ENCODE results near the gene DFFA. TPM values are rescaled to one million over a fixed set of nuclear protein-coding genes. Genes with fewer than 3 reads are reported as not detected.

Gene DFFA
- total and polyA plus RNA-seq, 7 donors, result 9.6 to 24.6 (median 19.3) TPM

- TF ChIP-seq POLR2A (IDR thresholded peaks at IDR 0.05) (no peak), EP300 (IDR thresholded peaks at IDR 0.05) (no peak), POLR2AphosphoS5 (IDR thresholded peaks at IDR 0.05) (no peak), CTCF (IDR thresholded peaks at IDR 0.05) (no peak)
- intact Hi-C loops (cut with DNase I), result no loop called here
- 86 to 88% methylated on average over 21 of the region's 21 CpGs for WGBS, 2 donors
Observed at GRCh38 chr1:10450156-10450814, 22.0 kb downstream of the DFFA start.

GRCh38 chr1:10449751-10450150 lies 22.6 kb downstream of the DFFA start, which contains the start of gene CORT:
TSS of gene CORT (plus strand) at chr1:10450031. CDS start at chr1:10450224, 193 bp downstream.
- intact Hi-C loops (cut with DNase I), result no loop called here
- peaks cover 0 to 12% (median 3%) of the 10 kb centered on the region in 4 donors for H3K4me1 ChIP-seq
- no peak for DNase-seq
- no peaks in the 10 kb centered on the region for H3K36me3 ChIP-seq
- no peak within 1 kb of the TSS for H3K4me3 ChIP-seq
- peaks cover 0 to 32% (median 14%) of the 10 kb centered on the region in 3 donors for H3K27me3 ChIP-seq
- no peaks in the 10 kb centered on the region for H3K9me3 ChIP-seq
- TF ChIP-seq CTCF (IDR thresholded peaks at IDR 0.05), result no peak
- TF ChIP-seq POLR2A (IDR thresholded peaks at IDR 0.05), result no peak
- TF ChIP-seq POLR2AphosphoS5 (IDR thresholded peaks at IDR 0.05), result no peak
- TF ChIP-seq EP300 (IDR thresholded peaks at IDR 0.05), result no peak
- WGBS, 2 donors, result 89 to 93% methylated on average over 10 of the region's 10 CpGs
- H3K27ac ChIP-seq, result no peak within 1 kb of the TSS

More at GRCh38 chr1:10450156-10450814, 22.0 kb downstream of the DFFA start:
- Histone ChIP-seq H3K4me1 (peaks cover 0 to 12% (median 3%) of the 10 kb centered on the region in 4 donors), H3K9me3 (no peaks in the 10 kb centered on the region), H3K36me3 (no peaks in the 10 kb centered on the region), H3K27me3 (peaks cover 0 to 32% (median 14%) of the 10 kb centered on the region in 3 donors), H3K4me3 (no peak overlapping the region), H3K27ac (no peak overlapping the region)
- DNase-seq, result no peak

- H3K27me3 ChIP-seq, result peaks cover 0 to 32% (median 14%) of the 10 kb centered on the region in 3 donors
- 95 to 97% methylated on average over 7 of the region's 7 CpGs for WGBS, 2 donors
Observed at GRCh38 chr1:10446790-10447422, 25.4 kb downstream of the DFFA start.

GRCh38 chr1:10444795-10445397 lies 27.4 kb downstream of the DFFA start:
- H3K36me3 ChIP-seq, result no peaks in the 10 kb centered on the region
- H3K9me3 ChIP-seq, result no peaks in the 10 kb centered on the region
- no peak overlapping the region for H3K4me3 ChIP-seq
- H3K4me1 ChIP-seq, result no peaks in the 10 kb centered on the region
- H3K27ac ChIP-seq, result no peak overlapping the region
- no peak for DNase-seq
- TF ChIP-seq EP300 (IDR thresholded peaks at IDR 0.05) (no peak), POLR2A (IDR thresholded peaks at IDR 0.05) (no peak), POLR2AphosphoS5 (IDR thresholded peaks at IDR 0.05) (no peak), CTCF (IDR thresholded peaks at IDR 0.05) (no peak)
- 90 to 91% methylated on average over 7 of the region's 7 CpGs for WGBS, 2 donors
- intact Hi-C loops (cut with DNase I), result no loop called here
- peaks cover 0 to 14% (median 8%) of the 10 kb centered on the region in 3 donors for H3K27me3 ChIP-seq

More at GRCh38 chr1:10446790-10447422, 25.4 kb downstream of the DFFA start:
- Histone ChIP-seq H3K4me3 (no peak overlapping the region), H3K27ac (no peak overlapping the region), H3K4me1 (peaks cover 0 to 12% (median 3%) of the 10 kb centered on the region in 4 donors), H3K36me3 (no peaks in the 10 kb centered on the region), H3K9me3 (no peaks in the 10 kb centered on the region)
- no peak for DNase-seq
- TF ChIP-seq POLR2A (IDR thresholded peaks at IDR 0.05) (no peak), EP300 (IDR thresholded peaks at IDR 0.05) (no peak), CTCF (IDR thresholded peaks at IDR 0.05) (no peak), POLR2AphosphoS5 (IDR thresholded peaks at IDR 0.05) (no peak)
- intact Hi-C loops (cut with DNase I), result no loop called here
